MM.1S (cell line): ENCODE data around the gene HOXD9.

Source experiments
- DNase-seq: peaks from one replicate; pipeline ENCODE4 v3.0.0-alpha.2; 2015
- H2AFZ ChIP-seq: fragments of 300-600 bp; sonication (generic); 2 replicates; pipeline ENCODE4 v1.6.0; 2016; ENCODE audit warnings: antibody characterized with exemption, low read length
- H3F3A ChIP-seq: fragments of 300-600 bp; sonication (generic); 2 replicates; pipeline ENCODE4 v1.6.1; 2016; ENCODE audit warnings: mild to moderate bottlenecking, antibody characterized with exemption, low read length, moderate library complexity, mixed read lengths; ENCODE audit not compliant: insufficient read depth
- H3K27ac ChIP-seq: fragments of 300-600 bp; sonication (generic); 2 replicates; pipeline ENCODE4 v1.5.1; 2016; ENCODE audit warnings: mild to moderate bottlenecking, low read length
- H3K27me3 ChIP-seq: fragments of 300-600 bp; sonication (generic); replicated peaks from 2 replicates; pipeline ENCODE4 v1.6.0; 2016; ENCODE audit warnings: low read length; ENCODE audit not compliant: insufficient read depth
- H3K36me3 ChIP-seq: fragments of 300-600 bp; sonication (generic); replicated peaks from 2 replicates; pipeline ENCODE4 v1.6.1; 2016; ENCODE audit warnings: mild to moderate bottlenecking, low read length, mixed read lengths; ENCODE audit not compliant: insufficient read depth
- H3K4me1 ChIP-seq: fragments of 300-600 bp; sonication (generic); 2 replicates; pipeline ENCODE4 v1.6.1; 2016; ENCODE audit warnings: low read length, mixed read lengths
- H3K4me2 ChIP-seq: fragments of 300-600 bp; sonication (generic); 2 replicates; pipeline ENCODE4 v1.6.0; 2016; ENCODE audit warnings: low read depth, low read length
- H3K4me3 ChIP-seq: fragments of 300-600 bp; sonication (generic); 2 replicates; pipeline ENCODE4 v1.5.1; 2016; ENCODE audit warnings: low read length, mixed read lengths
- H3K79me2 ChIP-seq: fragments of 300-600 bp; sonication (generic); 2 replicates; pipeline ENCODE4 v1.6.1; 2016; ENCODE audit warnings: mixed run types, low read length, mixed read lengths
- H3K9ac ChIP-seq: fragments of 300-600 bp; sonication (generic); 2 replicates; pipeline ENCODE4 v1.6.1; 2016; ENCODE audit warnings: low read length, mixed read lengths
- H3K9me2 ChIP-seq: fragments of 300-600 bp; sonication (generic); replicated peaks from 2 replicates; pipeline ENCODE4 v1.6.1; 2016; ENCODE audit warnings: mild to moderate bottlenecking, low read length, mixed read lengths; ENCODE audit not compliant: insufficient read depth
- H3K9me3 ChIP-seq: fragments of 300-600 bp; sonication (generic); replicated peaks from 2 replicates; pipeline ENCODE4 v1.6.1; 2016; ENCODE audit warnings: mild to moderate bottlenecking, low read length, mixed read lengths; ENCODE audit not compliant: insufficient read depth
- H4K20me1 ChIP-seq: fragments of 300-600 bp; sonication (generic); 2 replicates; pipeline ENCODE4 v1.6.1; 2016; ENCODE audit warnings: mild to moderate bottlenecking, low read length, moderate library complexity, mixed read lengths; ENCODE audit not compliant: insufficient read depth
- EZH2 ChIP-seq: fragments of 300-600 bp; sonication (generic); optimal IDR thresholded peaks from 2 replicates; pipeline ENCODE3; 2017; ENCODE audit warnings: low read depth, mild to moderate bottlenecking, antibody characterized with exemption, low read length, mixed read lengths
- EZH2phosphoT487 ChIP-seq: fragments of 300-600 bp; sonication (generic); IDR thresholded peaks from 2 replicates; pipeline ENCODE4 v1.6.1; 2018; ENCODE audit warnings: antibody characterized with exemption, low read length
- TF ChIP-seq, protein P1 (sequence below): fragments of 300-600 bp; sonication (generic); IDR thresholded peaks from 2 replicates; pipeline ENCODE4 v1.5.1; 2016; ENCODE audit warnings: antibody characterized with exemption, low read length, mixed read lengths

The HOXD9 gene

DNA sequence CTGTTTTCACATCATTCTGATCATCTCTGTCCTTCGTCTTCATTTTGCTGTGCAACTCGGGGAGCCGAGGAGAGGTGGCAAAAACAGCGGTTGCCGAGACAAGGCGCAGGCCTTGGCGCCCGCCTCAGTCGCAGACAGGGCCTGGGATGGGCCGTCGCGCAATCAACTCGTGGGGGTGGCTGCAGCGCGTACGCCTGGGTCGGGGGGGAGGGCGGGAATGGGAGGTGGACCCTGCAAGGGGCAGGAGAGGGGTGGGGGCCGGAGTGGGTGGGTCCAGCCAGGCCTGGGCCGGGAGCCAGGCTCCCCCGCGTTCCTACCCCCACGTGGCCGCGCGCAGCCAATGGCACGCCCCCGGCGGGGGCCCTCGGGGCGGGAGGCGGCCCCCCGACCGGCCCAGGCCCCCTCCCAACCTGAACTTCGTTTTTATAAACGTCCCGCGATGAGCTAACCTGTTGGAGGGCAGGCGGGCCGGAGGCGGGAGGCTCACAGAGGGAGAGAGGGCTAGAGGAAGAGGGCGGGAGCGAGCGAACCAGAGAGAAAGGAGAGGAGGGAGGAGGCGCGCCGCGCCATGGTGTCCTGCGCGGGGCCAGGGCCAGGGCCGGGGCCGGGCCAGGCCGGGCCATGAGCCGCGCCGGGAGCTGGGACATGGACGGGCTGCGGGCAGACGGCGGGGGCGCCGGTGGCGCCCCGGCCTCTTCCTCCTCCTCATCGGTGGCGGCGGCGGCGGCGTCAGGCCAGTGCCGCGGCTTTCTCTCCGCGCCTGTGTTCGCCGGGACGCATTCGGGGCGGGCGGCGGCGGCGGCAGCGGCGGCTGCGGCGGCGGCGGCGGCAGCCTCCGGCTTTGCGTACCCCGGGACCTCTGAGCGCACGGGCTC lies 30.0 kb upstream of the HOXD9 start, which contains the start of gene HOXD13:
Gene HOXD13, plus strand, starts transcription at position 452 of the 875 bp plus-strand sequence. Its CDS starts 170 bp downstream, at position 622.
- Histone ChIP-seq H3K36me3 (no peaks in the 10 kb centered on the region), H3F3A (peaks cover 17% of the 10 kb centered on the region), H3K79me2 (no peaks in the 10 kb centered on the region), H2AFZ (no peak within 1 kb of the TSS), H3K9me2 (no peaks in the 10 kb centered on the region), H3K4me3 (no peak within 1 kb of the TSS), H3K9ac (no peak within 1 kb of the TSS), H3K4me1 (0 out of 2 replicates have a peak, but pooled peaks cover 5% of the 10 kb centered on the region), H3K27me3 (0 out of 2 replicates have a peak, but pooled peaks cover 9% of the 10 kb centered on the region), H3K4me2 (no peak within 1 kb of the TSS), H3K27ac (no peak within 1 kb of the TSS), H4K20me1 (no peaks in the 10 kb centered on the region), H3K9me3 (no peaks in the 10 kb centered on the region)
- no peak for DNase-seq
- TF ChIP-seq EZH2 (no peak), EZH2phosphoT487 (no peak)
- TF ChIP-seq, protein P1, sequence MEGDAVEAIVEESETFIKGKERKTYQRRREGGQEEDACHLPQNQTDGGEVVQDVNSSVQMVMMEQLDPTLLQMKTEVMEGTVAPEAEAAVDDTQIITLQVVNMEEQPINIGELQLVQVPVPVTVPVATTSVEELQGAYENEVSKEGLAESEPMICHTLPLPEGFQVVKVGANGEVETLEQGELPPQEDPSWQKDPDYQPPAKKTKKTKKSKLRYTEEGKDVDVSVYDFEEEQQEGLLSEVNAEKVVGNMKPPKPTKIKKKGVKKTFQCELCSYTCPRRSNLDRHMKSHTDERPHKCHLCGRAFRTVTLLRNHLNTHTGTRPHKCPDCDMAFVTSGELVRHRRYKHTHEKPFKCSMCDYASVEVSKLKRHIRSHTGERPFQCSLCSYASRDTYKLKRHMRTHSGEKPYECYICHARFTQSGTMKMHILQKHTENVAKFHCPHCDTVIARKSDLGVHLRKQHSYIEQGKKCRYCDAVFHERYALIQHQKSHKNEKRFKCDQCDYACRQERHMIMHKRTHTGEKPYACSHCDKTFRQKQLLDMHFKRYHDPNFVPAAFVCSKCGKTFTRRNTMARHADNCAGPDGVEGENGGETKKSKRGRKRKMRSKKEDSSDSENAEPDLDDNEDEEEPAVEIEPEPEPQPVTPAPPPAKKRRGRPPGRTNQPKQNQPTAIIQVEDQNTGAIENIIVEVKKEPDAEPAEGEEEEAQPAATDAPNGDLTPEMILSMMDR, result no peak

DNA sequence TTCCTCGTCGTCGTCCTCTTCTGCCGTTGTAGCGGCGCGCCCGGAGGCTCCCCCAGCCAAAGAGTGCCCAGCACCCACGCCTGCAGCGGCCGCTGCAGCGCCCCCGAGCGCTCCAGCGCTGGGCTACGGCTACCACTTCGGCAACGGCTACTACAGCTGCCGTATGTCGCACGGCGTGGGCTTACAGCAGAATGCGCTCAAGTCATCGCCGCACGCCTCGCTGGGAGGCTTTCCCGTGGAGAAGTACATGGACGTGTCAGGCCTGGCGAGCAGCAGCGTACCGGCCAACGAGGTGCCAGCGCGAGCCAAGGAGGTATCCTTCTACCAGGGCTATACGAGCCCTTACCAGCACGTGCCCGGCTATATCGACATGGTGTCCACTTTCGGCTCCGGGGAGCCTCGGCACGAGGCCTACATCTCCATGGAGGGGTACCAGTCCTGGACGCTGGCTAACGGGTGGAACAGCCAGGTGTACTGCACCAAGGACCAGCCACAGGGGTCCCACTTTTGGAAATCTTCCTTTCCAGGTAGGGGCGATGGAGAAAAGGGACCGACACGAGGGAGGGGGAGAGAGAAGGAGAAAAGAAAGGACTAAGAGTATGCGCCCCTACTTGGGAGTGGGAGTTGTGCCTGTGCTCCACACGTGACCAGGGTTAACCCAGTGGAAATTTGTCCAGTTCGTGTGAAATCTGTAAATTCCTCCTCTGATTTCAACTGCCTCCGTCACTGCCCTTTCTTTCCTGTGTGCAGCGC lies 29.2 kb upstream of the HOXD9 start:
- 0 out of 2 replicates have a peak, but pooled peaks cover 5% of the 10 kb centered on the region for H3K4me1 ChIP-seq
- H3K27ac ChIP-seq, result no peak overlapping the region
- H2AFZ ChIP-seq, result no peak overlapping the region
- DNase-seq, result no peak
- H3K4me3 ChIP-seq, result no peak overlapping the region
- H3K79me2 ChIP-seq, result no peaks in the 10 kb centered on the region
- H3K9ac ChIP-seq, result no peak overlapping the region
- peaks cover 17% of the 10 kb centered on the region for H3F3A ChIP-seq
- H4K20me1 ChIP-seq, result no peaks in the 10 kb centered on the region
- H3K9me3 ChIP-seq, result no peaks in the 10 kb centered on the region
- 0 out of 2 replicates have a peak, but pooled peaks cover 9% of the 10 kb centered on the region for H3K27me3 ChIP-seq
- no peak overlapping the region for H3K4me2 ChIP-seq
- H3K9me2 ChIP-seq, result no peaks in the 10 kb centered on the region
- H3K36me3 ChIP-seq, result no peaks in the 10 kb centered on the region
- TF ChIP-seq, protein P1, result no peak
- TF ChIP-seq EZH2 (no peak), EZH2phosphoT487 (no peak)

DNA sequence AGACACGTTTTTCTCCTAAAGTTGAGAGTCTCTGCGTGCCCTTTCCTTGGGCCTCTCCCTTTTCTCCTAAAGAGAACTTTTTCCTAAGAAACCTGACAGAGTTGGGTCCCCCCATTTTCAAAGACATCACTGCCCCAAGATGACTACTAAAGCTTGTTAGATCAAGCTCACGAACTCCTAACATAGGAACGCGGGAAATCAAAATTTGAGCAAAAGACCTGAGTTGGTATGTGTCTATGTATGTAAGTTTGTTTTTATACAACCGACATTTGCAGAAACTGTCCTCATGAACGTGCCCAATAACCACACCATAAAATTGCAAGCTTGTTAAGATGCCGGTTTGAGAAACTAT lies 28.6 kb upstream of the HOXD9 start:
- Histone ChIP-seq H3K36me3 (no peaks in the 10 kb centered on the region), H2AFZ (no peak overlapping the region), H3K9ac (no peak overlapping the region), H4K20me1 (no peaks in the 10 kb centered on the region), H3K4me2 (no peak overlapping the region), H3K27me3 (peaks cover 5% of the 10 kb centered on the region; the same call in 1 of the 2 replicates), H3K4me1 (0 out of 2 replicates have a peak, but pooled peaks cover 5% of the 10 kb centered on the region), H3K27ac (no peak overlapping the region), H3K9me3 (no peaks in the 10 kb centered on the region), H3F3A (peaks cover 17% of the 10 kb centered on the region), H3K79me2 (no peaks in the 10 kb centered on the region), H3K9me2 (no peaks in the 10 kb centered on the region), H3K4me3 (no peak overlapping the region)
- DNase-seq, result no peak
- TF ChIP-seq EZH2phosphoT487 (no peak), EZH2 (no peak)
- TF ChIP-seq, protein P1, result no peak
